ENCODE data around the gene NFIX.

The NFIX gene

DNA sequence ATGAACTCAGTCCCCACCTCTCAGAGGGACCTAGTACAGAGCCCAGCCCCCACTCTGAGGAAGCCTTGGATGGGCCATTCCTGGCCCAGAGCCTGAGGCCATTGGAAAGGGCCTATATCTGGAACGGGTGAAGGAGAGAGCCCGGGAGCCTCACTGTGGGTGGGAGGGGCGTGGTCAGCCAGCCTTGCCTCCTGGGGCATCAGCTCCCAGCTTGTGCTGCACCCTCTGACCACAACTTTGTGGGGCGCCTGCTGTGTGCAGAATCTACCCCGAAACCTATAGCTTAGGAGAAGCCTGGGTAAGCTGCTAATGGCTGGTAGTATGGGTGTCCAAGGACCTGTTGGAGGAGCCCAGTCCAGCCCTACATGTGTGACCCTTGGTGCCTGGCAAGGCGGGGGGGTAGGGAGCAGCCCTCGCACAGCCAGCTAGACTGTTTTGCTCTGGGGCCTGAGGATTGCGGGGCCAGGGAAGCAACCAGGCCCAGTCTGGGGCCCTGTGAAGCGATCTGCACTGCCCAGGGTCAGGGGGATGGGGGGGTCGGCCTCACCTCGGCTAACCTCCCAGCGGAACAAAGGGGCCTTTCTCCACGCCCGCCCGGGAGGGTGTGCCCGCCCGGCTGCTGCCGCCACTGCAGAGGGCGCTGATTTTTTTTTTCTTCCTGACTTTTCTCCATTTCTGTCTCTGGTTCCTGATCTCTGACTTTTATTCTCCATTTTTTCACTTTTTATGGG is 65.1 kb downstream of the NFIX start:
- no peak for DNase-seq

DNA sequence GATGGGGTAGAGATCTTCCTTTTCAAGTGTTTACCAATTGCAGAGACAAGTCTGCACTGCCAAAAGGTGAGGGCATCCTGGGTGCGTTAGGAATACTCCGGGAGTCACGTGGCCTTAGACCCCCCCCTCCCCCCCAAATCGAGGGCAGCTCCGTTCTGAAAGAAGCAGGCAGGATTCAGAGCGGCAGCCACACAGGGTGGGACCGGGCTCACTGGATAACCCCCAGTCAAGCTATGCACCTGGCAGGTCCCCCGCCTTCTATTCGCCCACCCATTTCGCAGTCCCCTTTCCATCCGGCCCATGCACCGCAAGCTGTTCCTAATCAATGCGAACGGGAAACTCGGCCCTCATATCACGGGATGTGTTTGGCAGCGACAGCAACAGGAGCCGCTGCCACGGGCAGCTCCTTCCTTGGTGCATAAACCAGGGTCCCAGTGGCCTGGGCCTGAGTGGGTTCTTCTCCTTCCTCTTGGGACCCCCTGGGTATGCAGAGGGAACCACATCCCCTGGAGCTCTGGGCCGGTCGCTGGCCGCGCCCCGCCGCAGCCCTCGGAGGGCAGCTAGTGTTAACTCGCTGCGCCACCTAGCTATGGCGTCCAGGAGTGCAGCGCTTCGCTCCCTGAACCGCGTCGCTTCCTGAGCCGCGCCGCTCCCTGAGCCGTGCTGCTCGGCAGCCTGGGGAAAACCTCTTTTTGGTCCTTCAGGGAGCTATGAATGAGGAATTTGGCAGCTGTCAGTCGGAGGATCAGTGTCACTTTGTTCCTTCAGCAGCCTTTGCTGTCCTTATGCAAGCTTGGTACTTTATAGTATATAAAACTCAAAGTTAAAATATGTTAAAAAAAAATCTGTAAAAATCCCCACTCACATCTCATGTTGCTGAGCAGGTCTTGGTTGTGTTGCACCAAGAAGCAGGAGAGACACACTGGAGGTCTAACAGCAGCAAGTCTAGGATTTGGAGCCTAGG is 66.0 kb downstream of the NFIX start:
- DNase-seq, result peak; percentile 47 to 63

DNA sequence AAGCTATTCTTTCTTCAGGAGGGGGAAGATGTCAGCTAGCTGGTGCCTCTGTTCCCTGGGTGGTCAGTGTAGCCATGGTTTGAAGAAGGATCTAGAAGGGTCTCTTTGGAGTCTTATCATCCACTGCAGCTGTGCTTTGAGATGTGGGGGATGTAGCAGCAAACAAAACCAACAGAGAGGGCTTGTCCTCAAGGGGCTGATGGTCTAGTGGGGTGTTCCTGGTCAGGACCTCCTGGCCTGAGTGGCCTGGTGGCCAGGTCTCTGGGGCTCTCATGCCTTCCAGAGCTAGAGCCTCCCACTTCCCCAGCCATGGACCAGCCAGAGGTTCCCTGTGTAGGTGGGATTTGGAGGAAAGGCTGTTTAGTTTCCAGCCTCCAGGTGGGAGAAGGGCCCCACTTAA is 67.0 kb downstream of the NFIX start:
- no peak for DNase-seq

DNA sequence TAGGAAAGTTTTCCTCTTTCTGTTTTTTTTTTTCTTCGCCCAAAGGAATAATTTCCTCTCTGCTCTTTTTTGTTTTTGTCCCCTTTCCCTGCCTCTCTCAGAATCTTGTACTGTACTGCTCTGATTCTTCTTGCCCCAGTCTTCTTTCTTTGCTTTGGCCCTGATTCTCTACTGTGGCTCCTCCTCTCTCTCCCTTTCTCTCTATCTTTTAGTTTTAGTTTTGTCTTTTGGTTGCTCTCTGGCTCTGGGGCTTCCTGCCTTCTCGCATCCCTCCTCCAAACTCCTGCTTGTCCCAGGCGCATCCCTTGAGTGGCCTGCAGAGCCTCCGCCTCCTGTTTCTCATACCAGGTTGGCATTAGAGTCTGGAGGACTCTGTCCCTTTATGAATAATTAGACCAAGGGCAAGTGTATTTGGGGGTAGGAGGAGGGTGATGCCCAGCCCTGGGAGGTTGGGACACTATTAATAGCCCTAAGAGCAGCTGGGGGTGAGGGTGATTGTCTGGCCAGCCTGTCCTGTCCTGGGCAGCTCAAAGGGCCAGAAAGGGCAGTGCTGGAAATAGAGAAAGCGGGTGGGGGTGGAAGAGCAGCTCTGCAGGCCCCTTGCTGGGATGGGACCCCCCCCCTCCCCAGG is 68.3 kb downstream of the NFIX start:
- DNase-seq, result no peak

DNA sequence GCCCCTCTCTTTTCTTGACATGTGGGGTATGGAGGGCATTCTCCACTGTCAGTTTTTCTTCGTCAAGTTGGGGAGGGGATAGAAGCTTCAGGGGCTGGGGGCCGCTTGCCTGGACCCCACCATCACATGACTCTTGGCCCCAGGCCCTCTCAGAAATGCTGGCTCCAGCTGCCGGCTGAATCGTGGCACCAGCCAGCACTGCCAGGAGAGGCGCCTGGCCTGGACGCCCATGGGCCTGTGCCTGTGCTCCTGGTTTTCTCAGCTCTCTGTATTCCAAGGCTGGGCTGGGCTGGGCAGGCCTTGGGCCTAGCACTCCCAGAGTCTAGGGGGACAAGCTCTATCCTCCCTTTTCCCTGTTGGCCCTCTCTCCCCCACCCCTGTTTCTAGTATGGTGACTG is 68.8 kb downstream of the NFIX start:
- no peak for DNase-seq

DNA sequence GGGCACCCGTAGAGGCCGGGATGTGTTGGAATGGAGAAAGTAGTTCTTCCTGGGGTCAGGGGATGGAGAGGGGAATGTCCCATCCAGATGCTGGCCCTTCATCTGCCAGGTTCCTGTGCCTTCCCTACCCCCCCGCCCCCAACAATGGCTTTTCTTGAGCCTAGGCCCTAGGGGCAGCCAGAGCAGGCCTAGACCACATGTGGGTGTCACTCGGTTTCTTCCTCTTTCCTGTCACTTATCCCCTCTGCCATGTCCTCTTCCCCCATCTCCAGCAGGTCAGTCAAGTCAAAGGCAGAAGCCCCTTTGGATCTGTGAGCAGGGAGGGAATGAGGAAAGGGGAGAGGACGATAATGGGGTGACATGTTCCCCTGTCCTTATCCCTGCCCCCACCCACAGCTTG is 71.0 kb downstream of the NFIX start:
- DNase-seq, result no peak

DNA sequence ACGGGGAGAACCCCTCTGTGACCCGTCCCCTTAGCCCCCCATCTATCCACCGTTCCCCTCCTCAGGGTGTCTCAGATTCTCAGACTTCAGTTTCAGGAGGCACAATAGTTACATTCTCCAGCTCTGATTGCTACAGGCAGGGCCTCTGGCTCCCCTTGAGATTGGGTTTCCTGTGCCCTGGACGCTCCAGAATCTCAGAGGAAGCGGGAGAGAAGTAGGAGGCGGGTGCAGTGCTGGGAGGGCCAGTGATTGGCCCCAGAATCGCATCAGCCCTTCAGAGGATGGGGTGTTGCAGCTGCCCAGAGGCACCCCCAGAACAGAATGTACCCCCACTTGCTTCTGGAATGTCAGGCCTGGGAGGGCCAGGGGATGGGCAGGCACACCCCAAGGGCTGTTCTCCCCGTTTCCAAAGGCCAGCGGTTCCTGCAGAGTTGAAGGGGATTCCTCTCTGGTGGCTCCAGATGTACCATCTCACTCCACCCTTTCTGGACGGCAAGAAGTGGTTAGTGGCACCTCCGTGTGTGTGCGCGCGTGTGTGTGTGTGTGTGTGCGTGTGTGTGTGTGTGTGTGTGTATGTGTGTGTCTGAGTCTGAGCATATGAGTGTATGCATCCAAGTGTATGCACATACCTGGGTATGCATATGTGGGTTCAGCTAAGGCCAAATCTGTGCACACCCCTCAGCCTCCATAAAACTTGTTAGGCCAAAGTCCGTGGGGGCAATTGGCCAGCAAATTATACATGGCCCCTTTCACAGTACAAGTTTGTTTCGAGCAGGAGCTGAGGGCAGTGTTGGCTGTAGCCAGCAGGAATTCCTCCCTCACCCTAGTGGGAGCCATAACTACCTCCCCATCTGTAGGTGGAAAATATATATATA is 71.9 kb downstream of the NFIX start:
- no peak for DNase-seq

DNA sequence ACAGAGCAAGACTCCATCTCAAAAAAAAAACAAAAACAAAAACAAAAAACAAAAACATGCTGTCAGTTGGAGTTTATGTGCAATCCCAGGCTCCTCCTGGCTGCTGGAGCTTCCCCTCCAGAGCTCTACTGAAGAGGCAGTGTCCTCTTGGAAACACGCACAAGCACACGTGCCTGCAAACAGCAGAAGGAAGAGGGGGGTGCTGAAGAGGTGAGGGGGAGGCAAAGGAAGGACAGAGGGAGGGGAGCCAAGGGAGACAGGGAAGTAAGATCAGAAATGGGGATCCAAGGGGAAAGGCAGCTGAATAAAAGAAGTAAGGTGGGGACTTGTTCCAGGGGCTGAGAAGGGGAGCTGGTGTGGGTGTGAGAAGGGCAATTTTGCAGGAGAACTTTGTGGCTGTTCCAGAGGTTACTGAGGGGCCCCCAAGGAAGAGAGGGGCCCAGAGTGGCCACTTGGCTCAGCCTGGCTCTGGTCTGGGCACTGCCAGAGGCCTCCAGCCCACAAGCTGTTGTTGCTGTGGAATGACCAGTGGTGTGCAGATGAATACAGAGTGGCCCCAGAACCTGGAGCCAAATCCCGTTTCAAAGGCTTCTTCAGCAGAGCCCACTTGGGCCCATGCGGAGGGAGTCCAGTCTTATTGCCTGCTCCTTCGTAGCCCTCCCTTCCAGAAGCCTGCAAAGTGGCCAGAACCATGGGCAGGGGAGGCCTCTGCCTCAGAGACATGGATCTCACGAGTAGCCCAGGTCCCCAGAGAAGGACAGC is 73.0 kb downstream of the NFIX start:
- DNase-seq, result no peak

DNA sequence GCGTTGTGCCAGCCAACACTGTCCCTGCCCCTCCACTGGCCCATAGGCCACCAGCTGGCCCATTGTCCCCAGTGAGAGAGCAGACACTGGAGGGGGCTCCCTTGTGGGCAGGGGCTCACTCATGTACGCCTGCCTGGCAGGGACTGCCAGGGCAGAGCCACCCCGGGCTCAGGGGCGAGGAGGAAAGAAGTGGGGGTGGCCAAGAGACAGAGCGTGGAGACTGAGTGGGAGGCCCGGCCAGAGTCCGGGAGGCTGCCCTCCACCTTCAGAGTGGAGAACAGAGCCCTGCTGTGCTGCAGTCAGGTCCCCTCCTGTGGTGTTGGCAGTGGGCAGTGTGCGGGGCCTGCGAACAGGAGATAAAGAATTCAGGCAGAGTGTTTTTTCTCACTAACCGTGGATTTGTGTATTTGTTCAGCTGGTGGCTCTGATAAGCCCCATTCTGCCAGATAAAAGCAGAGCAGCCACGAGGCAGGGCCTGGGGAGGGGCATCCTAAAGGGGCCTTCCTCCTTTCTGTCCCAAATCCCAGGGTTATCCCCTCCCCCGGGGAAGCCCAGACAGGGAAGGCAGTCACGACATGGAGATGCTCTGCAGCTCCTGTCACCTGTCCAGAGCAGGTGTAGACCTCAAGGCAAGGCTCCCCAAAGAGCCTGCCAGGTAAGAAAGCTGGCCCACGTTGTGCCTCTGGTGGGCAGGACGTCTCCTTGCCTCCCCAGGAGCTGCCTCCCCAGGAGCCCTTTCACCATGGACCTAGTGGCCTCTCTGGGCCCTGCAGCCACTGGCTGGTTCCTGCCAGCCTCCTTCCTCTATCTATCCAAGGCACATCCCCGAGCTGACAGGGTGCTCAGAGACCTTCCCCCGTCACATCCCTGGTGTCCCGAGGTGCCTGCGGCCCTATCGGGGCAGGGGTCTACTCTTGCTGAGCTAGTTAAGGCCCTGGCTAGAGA is 74.4 kb downstream of the NFIX start:
- no peak for DNase-seq

DNA sequence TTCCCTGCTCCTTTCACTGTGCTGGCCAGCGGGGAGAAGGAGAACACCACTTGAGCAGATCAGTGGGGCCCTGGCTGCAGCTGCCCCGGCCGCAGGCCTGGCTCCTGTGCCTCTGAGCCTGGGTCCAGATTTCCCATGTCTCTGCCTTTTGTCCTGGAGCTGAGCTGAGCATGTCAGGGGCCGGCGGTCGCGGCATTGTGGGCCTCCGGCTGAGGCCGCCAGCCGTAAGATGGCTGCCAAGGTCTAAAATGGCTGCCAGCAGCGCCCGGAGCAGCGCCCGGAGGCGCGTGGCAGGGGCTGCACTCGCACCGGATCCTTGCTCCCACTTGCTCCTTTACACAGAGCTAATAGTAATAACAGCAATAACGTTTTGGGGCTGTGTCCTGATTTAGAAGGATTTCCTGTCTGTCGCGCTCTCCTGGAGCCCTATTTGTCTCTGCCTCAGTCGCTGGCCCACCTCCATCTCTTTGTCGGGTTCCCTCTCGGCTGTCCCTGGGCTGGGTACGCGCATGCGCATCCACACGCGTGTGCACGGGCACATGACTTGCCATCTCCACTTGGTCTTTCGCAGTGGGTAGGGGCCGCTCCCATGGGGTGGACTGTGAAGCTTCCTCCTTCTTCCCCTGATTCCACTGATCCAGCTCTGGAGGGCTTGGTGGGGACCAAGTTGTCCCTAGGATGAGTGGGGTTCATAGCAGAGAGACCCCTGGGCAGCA is 75.3 kb downstream of the NFIX start:
- DNase-seq, result no peak

DNA sequence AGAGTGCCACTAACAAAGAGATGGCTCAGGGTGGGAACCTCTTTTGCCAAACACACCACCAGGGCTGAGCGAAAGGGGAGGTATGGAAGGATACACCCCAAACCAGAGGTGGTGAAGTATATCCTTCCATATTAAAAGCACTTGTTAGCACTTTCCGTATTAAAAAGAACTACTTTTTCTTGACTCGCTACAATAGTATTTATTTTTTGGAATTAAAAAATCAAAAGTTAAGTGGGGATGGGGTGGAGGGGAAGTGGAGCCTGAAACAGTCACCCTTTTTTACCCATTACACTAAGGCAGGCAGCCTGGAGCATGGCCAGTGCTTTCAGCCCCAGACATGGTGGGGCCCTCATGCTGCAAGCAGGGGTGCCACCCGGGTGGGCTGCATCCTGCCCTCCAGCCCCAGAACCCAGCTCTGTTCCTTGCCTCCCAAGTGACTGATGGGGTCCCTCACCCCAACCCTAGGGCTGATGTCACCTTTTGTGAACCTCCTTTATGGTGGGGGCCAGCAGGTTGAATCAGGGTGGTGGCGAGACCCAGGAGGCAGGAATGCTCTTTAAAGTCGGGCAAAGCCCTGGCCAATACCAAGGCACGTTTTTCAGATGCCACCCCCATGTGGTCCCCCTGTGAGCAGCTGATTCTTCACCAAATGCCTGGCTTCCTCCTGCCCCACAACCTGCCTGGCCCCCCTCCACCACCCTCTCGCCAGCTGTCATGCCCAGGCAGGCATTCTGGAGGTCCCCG is 76.3 kb downstream of the NFIX start:
- no peak for DNase-seq

DNA sequence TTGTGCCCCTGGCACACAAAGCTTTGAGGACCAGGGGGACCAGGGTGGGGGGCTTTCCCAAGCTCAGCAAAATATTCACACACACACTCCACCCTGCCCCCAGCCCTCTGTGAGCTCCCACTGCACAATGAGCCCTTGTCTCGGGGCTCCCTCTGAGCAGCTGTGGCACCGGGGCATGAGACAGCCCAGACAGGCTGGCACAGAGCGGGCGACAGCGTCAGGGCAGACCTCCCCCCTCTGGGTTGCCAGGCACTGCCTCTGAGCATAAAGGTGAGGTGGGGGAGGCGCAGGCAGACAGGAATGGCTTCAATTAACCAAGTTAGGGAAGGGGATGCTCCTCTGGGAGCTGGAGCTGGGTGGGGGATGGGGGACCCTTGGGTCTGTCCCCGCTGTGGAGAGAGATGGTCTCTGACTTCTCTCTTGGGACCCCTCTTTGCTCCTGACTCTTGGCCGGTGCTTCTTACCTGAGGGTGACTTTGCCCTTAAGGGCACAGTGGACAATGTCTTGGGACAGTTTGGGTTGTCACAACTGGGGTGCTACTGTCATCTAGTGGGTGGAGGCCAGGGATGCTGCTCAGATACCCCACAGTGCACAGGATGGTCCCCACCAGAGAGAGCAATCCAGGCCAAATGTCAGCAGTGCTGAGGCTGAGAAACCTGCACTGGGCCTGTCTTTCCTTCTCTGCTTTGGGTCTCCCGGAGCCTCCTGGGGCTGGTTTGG is 77.1 kb downstream of the NFIX start:
- no peak for DNase-seq

DNA sequence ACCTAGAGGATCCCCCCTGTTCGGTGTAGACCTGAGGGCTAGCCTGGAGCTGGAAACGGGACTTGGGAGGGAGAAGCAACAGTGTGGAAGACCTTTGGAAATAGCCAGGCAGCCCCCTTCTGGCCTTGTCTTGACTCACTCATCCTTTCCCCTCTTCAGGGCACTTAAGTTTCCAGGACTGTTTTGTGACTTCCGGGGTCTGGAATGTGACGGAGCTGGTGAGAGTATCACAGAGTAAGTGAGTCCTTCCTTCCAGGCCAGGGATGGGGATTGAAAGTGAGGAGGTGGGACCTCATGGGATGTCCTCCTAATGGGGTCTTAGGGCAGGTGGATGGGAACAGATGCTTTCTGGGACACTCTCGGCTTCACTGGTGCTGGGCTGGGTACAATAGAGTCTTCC is 78.0 kb downstream of the NFIX start:
- no peak for DNase-seq

DNA sequence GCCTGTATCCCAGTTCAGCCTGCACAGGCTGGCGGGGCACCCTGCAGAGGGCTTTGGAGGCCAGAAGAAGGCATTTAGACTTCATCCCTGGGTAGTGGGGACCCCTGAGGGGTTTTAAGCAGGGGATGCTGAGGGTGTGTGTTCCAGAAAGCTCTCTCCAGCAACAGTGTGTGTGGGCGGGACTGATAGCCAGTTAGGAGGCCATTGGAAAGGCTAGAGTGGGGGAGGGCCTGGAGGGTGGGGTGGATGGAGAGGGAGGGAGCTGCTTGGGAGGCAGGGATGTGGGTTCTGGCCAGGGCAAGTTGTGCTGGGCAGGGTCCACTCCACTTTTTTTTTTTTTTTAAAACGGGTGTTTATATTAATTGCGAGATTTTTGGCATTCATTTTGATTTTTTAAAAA is 79.1 kb downstream of the NFIX start:
- DNase-seq, result no peak

DNA sequence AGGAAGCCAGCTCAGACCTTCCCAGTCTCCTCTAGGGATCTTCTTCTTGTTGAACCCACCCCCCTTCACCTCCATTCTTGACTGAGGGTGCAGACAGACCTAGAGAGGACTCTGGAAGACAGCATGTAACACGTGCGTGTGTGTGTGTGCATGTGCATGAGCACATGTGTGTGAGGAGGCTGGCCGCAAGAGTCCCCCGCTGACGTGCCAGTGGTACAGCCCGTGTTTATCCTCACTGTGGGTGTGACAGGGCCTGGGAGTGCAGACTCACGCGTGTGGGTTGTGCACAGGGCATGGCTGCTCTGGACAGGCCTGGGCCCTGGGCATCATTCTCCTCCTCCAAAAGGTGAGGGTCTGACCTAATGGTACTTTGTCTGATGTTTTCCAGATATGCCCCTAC is 81.0 kb downstream of the NFIX start:
- DNase-seq, result no peak

DNA sequence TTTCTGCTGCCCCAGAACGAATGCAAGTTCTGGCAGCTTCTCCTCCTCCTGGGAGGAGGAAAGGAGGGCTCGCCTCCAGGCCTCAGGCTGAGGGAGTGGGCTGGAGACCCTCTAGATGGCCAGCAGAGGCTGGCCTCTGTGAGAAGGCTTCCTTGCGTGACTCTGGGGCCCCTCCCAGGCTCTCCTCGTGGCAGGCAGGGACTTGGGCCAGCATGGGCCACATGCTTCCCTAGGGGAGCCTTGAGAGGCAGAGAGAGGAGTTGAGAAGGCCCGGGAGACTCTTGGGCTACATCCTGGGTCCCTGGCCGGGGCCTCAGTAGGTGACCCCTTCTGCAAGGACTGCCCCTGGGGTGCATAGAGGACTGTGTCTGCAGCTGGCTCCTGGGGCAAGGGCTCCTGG is 81.5 kb downstream of the NFIX start:
- DNase-seq, result no peak

DNA sequence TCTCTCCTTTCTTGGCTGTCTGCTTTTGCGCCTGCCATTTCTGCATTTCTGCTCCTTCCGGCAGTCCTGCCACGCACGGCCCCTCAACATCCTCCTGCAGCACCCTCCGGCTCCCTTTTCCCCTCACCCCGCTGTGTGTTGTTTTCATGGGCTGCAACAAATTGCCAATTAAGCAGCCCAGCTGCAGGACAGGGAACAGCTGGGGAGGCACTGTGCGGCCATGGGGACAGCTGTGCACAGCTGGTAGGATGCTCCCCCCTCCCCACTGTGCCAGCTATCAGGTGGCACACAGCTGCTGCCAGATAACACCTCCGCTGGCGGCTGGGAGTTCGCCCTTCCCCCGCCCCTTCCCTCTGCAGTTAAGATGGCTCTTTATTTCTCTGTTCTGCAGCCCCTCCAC is 82.0 kb downstream of the NFIX start:
- DNase-seq, result no peak

DNA sequence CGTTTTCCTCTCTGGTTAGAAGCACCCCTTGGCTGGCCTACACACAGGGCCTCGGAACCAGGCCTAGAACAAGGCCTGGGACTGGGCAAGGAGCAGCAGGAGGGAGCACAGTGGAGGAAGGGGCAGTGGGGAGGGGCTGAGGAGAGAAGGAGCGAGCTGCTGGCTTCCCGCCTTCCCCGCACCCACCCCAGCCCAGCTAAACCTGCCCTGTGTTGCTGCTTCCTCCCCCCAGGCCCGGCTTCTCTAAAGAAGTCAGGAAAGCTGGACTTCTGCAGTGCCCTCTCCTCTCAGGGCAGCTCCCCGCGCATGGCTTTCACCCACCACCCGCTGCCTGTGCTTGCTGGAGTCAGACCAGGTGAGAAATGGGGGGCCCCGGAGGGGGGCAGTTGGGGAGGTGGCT is 83.1 kb downstream of the NFIX start:
- DNase-seq, result no peak
